Caco-2 (cell line): Measurements from ENCODE around the gene PAK6. TPM values are rescaled to one million over a fixed set of nuclear protein-coding genes. Genes with fewer than 3 reads are reported as not detected.
A peak's percentile ranks its signal among the peaks of the same experiment; 100 is the strongest.

Experiments
- BruUV-seq: library from RNA; stranded (reverse); fragments of 400-500 nt; replicated peaks from 2 replicates; lab custom pipeline; 2021; lab: Mats Ljungman, UMichigan
- CTCF ChIA-PET: fragments of 300-600 bp; sonication (Branson Sonifier 250); formaldehyde crosslinking; loops from one replicate; lab custom pipeline; 2022; ENCODE audit warnings: antibody characterized with exemption; lab: Charles Lee
- POLR2A ChIA-PET: fragments of 300-600 bp; sonication (Branson Sonifier 250); formaldehyde crosslinking; loops from one replicate; lab custom pipeline; 2022; ENCODE audit warnings: antibody characterized with exemption; lab: Charles Lee
- DNase-seq, 2 experiments: peaks; one replicate each; pipeline versions ENCODE4 v3.0.0 to v3.0.0-alpha.2; 2020 to 2022
- H3K27me3 ChIP-seq: replicated peaks from 2 replicates; pipeline ENCODE4 v1.6.0; 2011; ENCODE audit warnings: low read length; ENCODE audit not compliant: control insufficient read depth, insufficient read depth
- H3K36me3 ChIP-seq: 2 replicates; pipeline ENCODE4 v1.5.1; 2011; ENCODE audit warnings: low read length; ENCODE audit not compliant: control insufficient read depth, insufficient read depth
- H3K4me1 ChIP-seq: fragments of 250-450 bp; sonication (Bioruptor Pico); 2 replicates; pipeline ENCODE4 v1.5.1; 2020; ENCODE audit warnings: mild to moderate bottlenecking
- H3K4me3 ChIP-seq: 2 replicates; pipeline ENCODE4 v1.5.1; 2011; ENCODE audit warnings: low read depth, mild to moderate bottlenecking, control low read depth, low read length
- H3K9me3 ChIP-seq: fragments of 250-450 bp; sonication (Bioruptor Pico); 2 replicates; pipeline ENCODE4 v1.5.1; 2020; ENCODE audit warnings: mild to moderate bottlenecking, moderate library complexity
- H3K27ac Mint-ChIP-seq: one replicate; pipeline ENCODE4 v1.8.0; 2022; ENCODE audit warnings: mixed read lengths; ENCODE audit not compliant: unreplicated experiment
- H3K27me3 Mint-ChIP-seq: one replicate; pipeline ENCODE4 v1.8.0; 2022; ENCODE audit warnings: mixed read lengths; ENCODE audit not compliant: insufficient read depth, unreplicated experiment
- H3K36me3 Mint-ChIP-seq: one replicate; pipeline ENCODE4 v1.8.0; 2022; ENCODE audit warnings: mild to moderate bottlenecking, mixed read lengths; ENCODE audit not compliant: insufficient read depth, unreplicated experiment
- H3K4me1 Mint-ChIP-seq: one replicate; pipeline ENCODE4 v1.8.0; 2022; ENCODE audit warnings: low read depth, mixed read lengths; ENCODE audit not compliant: unreplicated experiment
- H3K4me3 Mint-ChIP-seq: one replicate; pipeline ENCODE4 v1.8.0; 2022; ENCODE audit warnings: mild to moderate bottlenecking, moderate library complexity, mixed read lengths; ENCODE audit not compliant: unreplicated experiment
- H3K9me3 Mint-ChIP-seq: one replicate; pipeline ENCODE4 v1.8.0; 2022; ENCODE audit warnings: mixed read lengths; ENCODE audit not compliant: unreplicated experiment
- intact Hi-C: fragments of 100-400 bp; cut with micrococcal nuclease; formaldehyde crosslinking; loops from one replicate; pipeline ENCODE4 v1.10.0; 2022; ENCODE audit not compliant: unreplicated experiment
- total RNA-seq: library from RNA; stranded (reverse); gene quantifications from 2 replicates; pipeline ENCODE4 v1.2.3, GENCODE V29; 2022
- TF ChIP-seq, protein P1 (sequence below), 2 experiments: fragments of 200-600 bp in 1 of 2; IDR thresholded peaks; 1 replicate in 1 of 2; 2 replicates in 1 of 2; pipeline versions ENCODE4 v1.5.1 to v1.8.0; 2011 to 2022; ENCODE audit warnings: antibody characterized with exemption in 1 of 2, control low read depth in 1 of 2, inconsistent platforms in 1 of 2, low read depth in 1 of 2, low read length in 1 of 2, mild to moderate bottlenecking in 1 of 2, moderate library complexity in 1 of 2; ENCODE audit not compliant: insufficient read depth in 1 of 2, severe bottlenecking in 1 of 2, unreplicated experiment in 1 of 2

The PAK6 gene
- total RNA-seq, 1 experiment from 2014 or later = 20.7 TPM

DNA sequence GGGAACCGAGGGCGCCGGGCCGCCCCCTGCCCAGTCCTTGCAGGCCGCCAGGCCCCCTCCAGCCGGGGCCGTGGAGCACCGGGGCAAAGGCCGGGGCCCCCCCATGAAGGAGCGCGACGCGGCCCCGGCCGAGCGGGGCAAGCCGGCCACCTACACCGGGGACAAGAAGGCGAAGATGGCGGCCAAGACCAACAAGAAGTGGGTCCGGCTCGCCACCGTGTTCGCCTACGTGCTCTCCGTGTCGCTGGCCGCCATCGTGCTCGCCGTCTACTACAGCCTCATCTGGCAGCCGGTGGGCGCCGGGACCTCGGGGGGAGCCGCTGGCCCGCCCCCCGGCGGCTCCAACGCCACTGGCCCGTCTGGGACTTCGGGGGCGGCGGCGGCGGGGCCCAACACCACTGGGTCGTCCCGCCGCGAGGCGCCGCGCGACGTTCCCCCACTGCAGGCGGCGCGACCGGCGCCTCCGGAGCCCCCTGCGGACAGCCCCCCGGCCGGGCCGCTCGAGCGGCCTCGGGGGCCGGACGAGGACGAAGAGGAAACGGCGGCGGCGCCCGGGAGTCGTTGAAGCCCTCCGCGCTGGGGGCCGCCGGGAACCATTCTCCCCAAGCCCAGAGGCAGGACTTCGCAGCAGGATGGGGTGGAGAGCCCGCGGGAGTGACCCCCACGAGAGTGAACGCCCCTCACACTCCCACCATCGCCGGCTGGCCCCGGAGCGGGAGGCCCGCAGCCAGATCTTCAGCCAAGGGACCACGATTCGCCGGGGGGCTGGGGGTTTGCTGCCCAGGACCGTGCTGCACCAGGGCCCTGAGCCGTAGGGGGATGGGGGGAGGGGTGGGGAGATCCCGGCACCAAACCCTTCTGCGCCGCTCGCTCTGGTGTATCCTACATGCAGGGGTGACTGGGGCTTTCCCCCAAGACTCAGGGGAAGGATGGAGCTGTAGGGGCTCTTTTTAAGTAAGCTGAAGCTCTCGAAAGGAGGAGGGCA is 85.4 kb downstream of the PAK6 start:
- POLR2A ChIA-PET = no interaction called here
- Histone ChIP-seq H3K4me3 (peak overlapping the region; percentile 74), H3K27me3 (no peaks in the 10 kb centered on the region), H3K36me3 (peaks cover 1% of the 10 kb centered on the region; the same call in 1 of the 2 replicates), H3K9me3 (no peaks in the 10 kb centered on the region), H3K4me1 (peaks cover 20% of the 10 kb centered on the region)
- no peaks in the 10 kb centered on the region for H3K9me3 Mint-ChIP-seq
- peak overlapping the region; percentile 66 for H3K4me3 Mint-ChIP-seq
- TF ChIP-seq, protein P1, sequence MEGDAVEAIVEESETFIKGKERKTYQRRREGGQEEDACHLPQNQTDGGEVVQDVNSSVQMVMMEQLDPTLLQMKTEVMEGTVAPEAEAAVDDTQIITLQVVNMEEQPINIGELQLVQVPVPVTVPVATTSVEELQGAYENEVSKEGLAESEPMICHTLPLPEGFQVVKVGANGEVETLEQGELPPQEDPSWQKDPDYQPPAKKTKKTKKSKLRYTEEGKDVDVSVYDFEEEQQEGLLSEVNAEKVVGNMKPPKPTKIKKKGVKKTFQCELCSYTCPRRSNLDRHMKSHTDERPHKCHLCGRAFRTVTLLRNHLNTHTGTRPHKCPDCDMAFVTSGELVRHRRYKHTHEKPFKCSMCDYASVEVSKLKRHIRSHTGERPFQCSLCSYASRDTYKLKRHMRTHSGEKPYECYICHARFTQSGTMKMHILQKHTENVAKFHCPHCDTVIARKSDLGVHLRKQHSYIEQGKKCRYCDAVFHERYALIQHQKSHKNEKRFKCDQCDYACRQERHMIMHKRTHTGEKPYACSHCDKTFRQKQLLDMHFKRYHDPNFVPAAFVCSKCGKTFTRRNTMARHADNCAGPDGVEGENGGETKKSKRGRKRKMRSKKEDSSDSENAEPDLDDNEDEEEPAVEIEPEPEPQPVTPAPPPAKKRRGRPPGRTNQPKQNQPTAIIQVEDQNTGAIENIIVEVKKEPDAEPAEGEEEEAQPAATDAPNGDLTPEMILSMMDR (IDR thresholded peaks at IDR 0.05; ENCODE audit: insufficient read depth in 1 of 2, low read depth in 1 of 2, low read length in 1 of 2, severe bottlenecking in 1 of 2, unreplicated experiment in 1 of 2) = no peak
- CTCF ChIA-PET = interaction anchor here (1.4 kb wide), 3 partner anchors 11 to 45 kb away, joined by 5 to 6 read pairs (median 5); no protein-coding TSS in a partner anchor
- intact Hi-C loops = loop anchor here (5.0 kb wide), 1 partner anchor 98 kb away; no protein-coding TSS in a partner anchor
- H3K27me3 Mint-ChIP-seq = no peaks in the 10 kb centered on the region
- peaks cover 6% of the 10 kb centered on the region for H3K36me3 Mint-ChIP-seq
- H3K27ac Mint-ChIP-seq = no peak overlapping the region
- H3K4me1 Mint-ChIP-seq = peaks cover 25% of the 10 kb centered on the region
- DNase-seq = peak in 1 of 2 experiments; percentile 29
- no TSS peak for BruUV-seq

- H3K36me3 ChIP-seq = peaks cover 1% of the 10 kb centered on the region; the same call in 1 of the 2 replicates
- intact Hi-C loops = no loop called here
- Mint-ChIP-seq H3K4me1 (peaks cover 21% of the 10 kb centered on the region), H3K27me3 (no peaks in the 10 kb centered on the region), H3K27ac (no peak overlapping the region), H3K36me3 (peaks cover 6% of the 10 kb centered on the region), H3K4me3 (peak overlapping the region; percentile 66), H3K9me3 (no peaks in the 10 kb centered on the region)
- no TSS peak for BruUV-seq
- DNase-seq = no peak
- H3K9me3 ChIP-seq = no peaks in the 10 kb centered on the region
- POLR2A ChIA-PET = no interaction called here
- H3K27me3 ChIP-seq = no peaks in the 10 kb centered on the region
- peaks cover 20% of the 10 kb centered on the region for H3K4me1 ChIP-seq
- peak overlapping the region; percentile 74; the same call in 1 of the 2 replicates for H3K4me3 ChIP-seq
- CTCF ChIA-PET = interaction anchor here (1.4 kb wide), 2 partner anchors 10 to 12 kb away, joined by 5 to 6 read pairs; no protein-coding TSS in a partner anchor
- TF ChIP-seq, protein P1 (IDR thresholded peaks at IDR 0.05; ENCODE audit: insufficient read depth in 1 of 2, low read depth in 1 of 2, low read length in 1 of 2, severe bottlenecking in 1 of 2, unreplicated experiment in 1 of 2) = no peak
Measured at GRCh38 chr15:40325188-40325587, 86.3 kb downstream of the PAK6 start.

DNA sequence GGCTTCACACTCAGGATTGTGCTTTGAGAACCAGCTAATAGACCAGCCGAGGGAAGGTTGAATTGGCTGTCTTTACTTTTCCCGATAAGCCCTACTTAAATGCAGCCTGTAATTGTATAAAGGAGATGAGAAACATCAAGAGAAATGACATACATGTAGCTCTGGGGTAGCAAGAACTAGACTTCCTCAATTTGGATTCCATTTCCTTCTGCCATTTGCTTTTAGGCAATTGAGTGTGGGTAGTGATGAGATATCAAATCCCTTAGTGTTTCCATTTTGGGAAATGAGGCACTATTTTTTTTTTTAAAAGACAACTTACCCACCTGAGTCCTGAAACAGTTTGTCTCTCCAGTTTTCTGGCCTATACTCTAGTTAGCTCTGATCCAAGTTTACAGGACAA is 86.8 kb downstream of the PAK6 start:
- no peak for DNase-seq
- Mint-ChIP-seq H3K27me3 (no peaks in the 10 kb centered on the region), H3K9me3 (no peaks in the 10 kb centered on the region), H3K36me3 (peaks cover 6% of the 10 kb centered on the region), H3K4me3 (no peak overlapping the region), H3K27ac (no peak overlapping the region), H3K4me1 (peaks cover 17% of the 10 kb centered on the region)
- Histone ChIP-seq H3K27me3 (no peaks in the 10 kb centered on the region), H3K9me3 (no peaks in the 10 kb centered on the region), H3K36me3 (peaks cover 1% of the 10 kb centered on the region; the same call in 1 of the 2 replicates), H3K4me1 (peaks cover 15% of the 10 kb centered on the region), H3K4me3 (no peak overlapping the region)
- intact Hi-C loops = no loop called here
- TF ChIP-seq, protein P1 (IDR thresholded peaks at IDR 0.05; ENCODE audit: insufficient read depth in 1 of 2, low read depth in 1 of 2, low read length in 1 of 2, severe bottlenecking in 1 of 2, unreplicated experiment in 1 of 2) = no peak
- TSS peak; percentile 41 for BruUV-seq
- POLR2A ChIA-PET = no interaction called here
- CTCF ChIA-PET = interaction anchor here (1.4 kb wide), 2 partner anchors 10 to 12 kb away, joined by 5 to 6 read pairs; no protein-coding TSS in a partner anchor
